Lung (tissue), 12 donors: ENCODE results near the gene HEY2. TPM values are rescaled to one million over a fixed set of nuclear protein-coding genes. Genes with fewer than 3 reads are reported as not detected.
A peak's percentile ranks its signal among the peaks of the same experiment; 100 is the strongest.

ENCODE experiments used
- ATAC-seq: fragments of 200-7000 bp; cut with Tn5 transposase; one replicate; pipeline ENCODE4 v1.9.1; 2020; ENCODE audit warnings: moderate number of reproducible peaks; ENCODE audit not compliant: insufficient read depth, low FRiP score
- DNase-seq, 3 donors: peaks; one replicate each; pipeline ENCODE4 v3.0.0-alpha.2; 2013 to 2017
- H3K27ac ChIP-seq, 2 donors: one replicate each; pipeline ENCODE4 v1.5.1; 2013; ENCODE audit warnings: mild to moderate bottlenecking in 2 of 2, moderate library complexity in 2 of 2, control low read depth in 1 of 2, inconsistent platforms in 1 of 2, low read depth in 1 of 2, low read length in 1 of 2
- H3K27me3 ChIP-seq, 3 donors: one replicate each; pipeline ENCODE4 v1.5.1; 2013; ENCODE audit warnings: low read length in 2 of 3; ENCODE audit not compliant: control insufficient read depth in 3 of 3, insufficient read depth in 3 of 3
- H3K36me3 ChIP-seq, 4 donors: one replicate each; pipeline ENCODE4 v1.5.1; 2013; ENCODE audit warnings: low read length in 4 of 4, mild to moderate bottlenecking in 1 of 4, moderate library complexity in 1 of 4; ENCODE audit not compliant: control insufficient read depth in 4 of 4, insufficient read depth in 4 of 4
- H3K4me1 ChIP-seq, 5 donors: one replicate each; pipeline ENCODE4 v1.5.1; 2013; ENCODE audit warnings: low read length in 5 of 5, mild to moderate bottlenecking in 2 of 5, moderate library complexity in 1 of 5; ENCODE audit not compliant: control insufficient read depth in 5 of 5, insufficient read depth in 5 of 5
- H3K4me3 ChIP-seq: one replicate; pipeline ENCODE4 v1.5.1; 2013; ENCODE audit warnings: mild to moderate bottlenecking, control low read depth, moderate library complexity
- H3K9ac ChIP-seq, 2 donors: one replicate each; pipeline ENCODE4 v1.5.1; 2013; ENCODE audit warnings: low read length in 2 of 2, control low read depth in 1 of 2; ENCODE audit not compliant: insufficient read depth in 1 of 2
- H3K9me3 ChIP-seq, 4 donors: one replicate each; pipeline ENCODE4 v1.5.1; 2013; ENCODE audit warnings: low read length in 3 of 4, mild to moderate bottlenecking in 1 of 4, moderate library complexity in 1 of 4; ENCODE audit not compliant: control insufficient read depth in 4 of 4, insufficient read depth in 3 of 4
- CTCF ChIP-seq: IDR thresholded peaks from 2 replicates; pipeline ENCODE4 v1.5.1; 2012; ENCODE audit warnings: mild to moderate bottlenecking; ENCODE audit errors: control extremely low read depth, extremely low read depth
- WGBS, 2 donors: extraction: QIAGEN DNeasy Blood & Tissue Kit; methylation state at CpG; one replicate each; pipeline ENCODE4 v1.1.7; 2013; 5-methylcytosine and 5-hydroxymethylcytosine counted together
- polyA plus RNA-seq, 2 donors: library from polyadenylated mRNA; stranded (reverse); fragments of 200-250 nt; gene quantifications; one replicate each; pipeline ENCODE4 v1.2.1, GENCODE V29; 2013
- total RNA-seq, 2 donors: library from RNA; depleted of rRNA in 1 of 2; stranded (reverse); fragments of >200 nt in 1 of 2; gene quantifications; one replicate each; pipeline ENCODE4 v1.2.1, GENCODE V29; 2014 to 2021
- donor health status: control.
- donor health status: control.
- donor health status: Bipolar disorder and iron deficiency.
- donor health status: healthy.
- donor health status: DM: yes; HTN: yes; CAD: no.

HEY2 gene
- total and polyA plus RNA-seq, 4 donors: 1.0 to 5.2 (median 1.5) TPM

- WGBS, 2 donors: 76 to 83% methylated on average over 3 of the region's 3 CpGs
- Histone ChIP-seq H3K4me1 (peaks cover 0 to 18% (median 2%) of the 10 kb centered on the region in 5 donors), H3K9ac (no peak overlapping the region), H3K27me3 (no peaks in the 10 kb centered on the region), H3K36me3 (no peaks in the 10 kb centered on the region), H3K27ac (no peak overlapping the region), H3K4me3 (no peak overlapping the region), H3K9me3 (no peaks in the 10 kb centered on the region)
- no peak for TF ChIP-seq CTCF
- DNase-seq (no peak), ATAC-seq (no peak)
Observed at GRCh38 chr6:125809570-125810170, 60.2 kb downstream of the HEY2 start.

GRCh38 chr6:125810445-125810844 lies 61.0 kb downstream of the HEY2 start:
- Histone ChIP-seq H3K4me3 (no peak overlapping the region), H3K9ac (no peak overlapping the region), H3K9me3 (no peaks in the 10 kb centered on the region), H3K4me1 (peaks cover 0 to 18% (median 6%) of the 10 kb centered on the region in 5 donors), H3K27ac (no peak overlapping the region), H3K27me3 (no peaks in the 10 kb centered on the region), H3K36me3 (no peaks in the 10 kb centered on the region)
- peak in 1 of 3 donors; percentile 32 for DNase-seq
- ATAC-seq: no peak
- WGBS, 2 donors: 74 to 88% methylated on average over 1 of the region's 1 CpG
- TF ChIP-seq CTCF: no peak

Other genes starting within 250 kb of the HEY2 start
- gene NCOA7, start 41.3 kb downstream of the HEY2 start, total RNA-seq: 10 to 100 TPM; 46.6 to 67.8 TPM
- 10 to 100 TPM; 28.9 to 81.4 TPM for gene NCOA7, start 41.3 kb downstream of the HEY2 start, polyA plus RNA-seq
- 10 to 100 TPM; 22.3 to 41.9 TPM for gene HINT3, start 207.1 kb downstream of the HEY2 start, total RNA-seq
- gene HINT3, start 207.1 kb downstream of the HEY2 start, polyA plus RNA-seq: 10 to 100 TPM in 1 of 2 donors, 1 to 10 TPM in 1; 8.1 to 19.2 TPM
- gene TRMT11, start 236.9 kb downstream of the HEY2 start, total RNA-seq: 10 to 100 TPM; 17.0 to 46.1 TPM
- 10 to 100 TPM in 1 of 2 donors, 1 to 10 TPM in 1; 9.9 to 13.6 TPM for gene TRMT11, start 236.9 kb downstream of the HEY2 start, polyA plus RNA-seq